ENCODE measurements around the gene KCNG2.

The KCNG2 gene

DNA sequence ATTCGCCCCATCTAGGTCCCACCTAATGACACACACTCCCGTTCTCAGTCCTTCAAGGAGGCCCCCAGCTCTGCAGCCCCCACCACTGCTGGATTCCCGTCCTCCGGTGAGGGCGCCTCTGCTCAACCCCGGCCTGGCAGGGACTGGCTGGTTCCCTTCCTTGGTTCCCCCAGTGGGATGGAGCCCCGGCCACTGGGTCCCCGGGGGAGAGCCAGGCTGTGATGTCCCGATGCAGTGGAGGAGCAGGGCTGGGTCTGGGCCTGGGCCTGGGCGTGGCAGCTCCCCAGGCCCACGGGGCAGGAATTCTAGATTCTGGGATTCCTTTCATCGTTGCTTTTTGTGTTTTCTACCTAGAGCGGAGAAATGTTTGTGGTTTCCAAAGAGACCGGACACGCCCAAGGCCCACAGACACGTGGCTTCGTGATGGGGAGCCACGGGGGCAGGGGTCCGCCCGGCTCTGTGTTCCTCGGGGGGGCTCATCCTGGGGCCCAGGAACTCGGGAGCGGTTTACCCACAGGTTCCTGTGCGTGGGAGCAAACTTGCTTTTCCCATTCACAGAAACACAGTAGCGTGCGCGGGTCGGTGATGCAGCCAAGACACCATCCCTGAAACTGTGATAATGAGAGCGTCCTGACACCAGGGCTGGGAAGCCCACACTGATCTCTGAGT, 86.7 kb downstream of the KCNG2 start:
- CTCF ChIA-PET: no interaction called here
- Histone ChIP-seq H3K4me3 (ENCODE audit: low read depth, low read length) (no peak overlapping the region), H3K9me3 (ENCODE audit: control insufficient read depth, insufficient read depth, low read depth, low read length) (no peaks in the 10 kb centered on the region), H3K36me3 (ENCODE audit: control insufficient read depth in 2 of 2, insufficient read depth in 1 of 2, low read length in 2 of 2) (no peaks in the 10 kb centered on the region), H3K27ac (ENCODE audit: extremely low read depth, low read depth, low read length) (no peak overlapping the region), H3K4me1 (ENCODE audit: control insufficient read depth, insufficient read depth, low read length) (no peaks in the 10 kb centered on the region)
- POLR2A ChIA-PET: no interaction called here
- TF ChIP-seq ZNF341 (tag by site-specific recombination; IDR thresholded peaks at IDR 0.05; ENCODE audit: low read depth): no peak
- TF ChIP-seq ZNF223 (tag by site-specific recombination; IDR thresholded peaks at IDR 0.05): no peak
- TF ChIP-seq GLI4 (tag by site-specific recombination; IDR thresholded peaks at IDR 0.05): no peak
- TF ChIP-seq ZNF169 (tag by site-specific recombination; IDR thresholded peaks at IDR 0.05): no peak
- TF ChIP-seq ZNF302 (tag by site-specific recombination; IDR thresholded peaks at IDR 0.05; ENCODE audit: low read depth): no peak
- TF ChIP-seq HOXD13 (CRISPR knock-in tag; IDR thresholded peaks at IDR 0.05; ENCODE audit: borderline replicate concordance): no peak
- TF ChIP-seq, protein P1, sequence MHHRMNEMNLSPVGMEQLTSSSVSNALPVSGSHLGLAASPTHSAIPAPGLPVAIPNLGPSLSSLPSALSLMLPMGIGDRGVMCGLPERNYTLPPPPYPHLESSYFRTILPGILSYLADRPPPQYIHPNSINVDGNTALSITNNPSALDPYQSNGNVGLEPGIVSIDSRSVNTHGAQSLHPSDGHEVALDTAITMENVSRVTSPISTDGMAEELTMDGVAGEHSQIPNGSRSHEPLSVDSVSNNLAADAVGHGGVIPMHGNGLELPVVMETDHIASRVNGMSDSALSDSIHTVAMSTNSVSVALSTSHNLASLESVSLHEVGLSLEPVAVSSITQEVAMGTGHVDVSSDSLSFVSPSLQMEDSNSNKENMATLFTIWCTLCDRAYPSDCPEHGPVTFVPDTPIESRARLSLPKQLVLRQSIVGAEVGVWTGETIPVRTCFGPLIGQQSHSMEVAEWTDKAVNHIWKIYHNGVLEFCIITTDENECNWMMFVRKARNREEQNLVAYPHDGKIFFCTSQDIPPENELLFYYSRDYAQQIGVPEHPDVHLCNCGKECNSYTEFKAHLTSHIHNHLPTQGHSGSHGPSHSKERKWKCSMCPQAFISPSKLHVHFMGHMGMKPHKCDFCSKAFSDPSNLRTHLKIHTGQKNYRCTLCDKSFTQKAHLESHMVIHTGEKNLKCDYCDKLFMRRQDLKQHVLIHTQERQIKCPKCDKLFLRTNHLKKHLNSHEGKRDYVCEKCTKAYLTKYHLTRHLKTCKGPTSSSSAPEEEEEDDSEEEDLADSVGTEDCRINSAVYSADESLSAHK (tag by site-specific recombination; IDR thresholded peaks at IDR 0.05): no peak
- no peak for TF ChIP-seq ZNF555 (tag by site-specific recombination; conservative IDR thresholded peaks at IDR 0.05)
- TF ChIP-seq ZFP69B (tag by site-specific recombination; IDR thresholded peaks at IDR 0.05): no peak
- TF ChIP-seq ZNF266 (tag by site-specific recombination; IDR thresholded peaks at IDR 0.05; ENCODE audit: low read depth): no peak
- TF ChIP-seq KLF8 (tag by site-specific recombination; IDR thresholded peaks at IDR 0.05): no peak
- TF ChIP-seq ZBTB1 (tag by site-specific recombination; IDR thresholded peaks at IDR 0.05): no peak
- TF ChIP-seq ZNF747 (tag by site-specific recombination; IDR thresholded peaks at IDR 0.05): no peak
- TF ChIP-seq ZNF146 (tag by site-specific recombination; IDR thresholded peaks at IDR 0.05): no peak
- no peak for TF ChIP-seq ZBTB8A (tag by site-specific recombination; IDR thresholded peaks at IDR 0.05)
- no peak for TF ChIP-seq ZNF423 (tag by site-specific recombination; IDR thresholded peaks at IDR 0.05)

DNA sequence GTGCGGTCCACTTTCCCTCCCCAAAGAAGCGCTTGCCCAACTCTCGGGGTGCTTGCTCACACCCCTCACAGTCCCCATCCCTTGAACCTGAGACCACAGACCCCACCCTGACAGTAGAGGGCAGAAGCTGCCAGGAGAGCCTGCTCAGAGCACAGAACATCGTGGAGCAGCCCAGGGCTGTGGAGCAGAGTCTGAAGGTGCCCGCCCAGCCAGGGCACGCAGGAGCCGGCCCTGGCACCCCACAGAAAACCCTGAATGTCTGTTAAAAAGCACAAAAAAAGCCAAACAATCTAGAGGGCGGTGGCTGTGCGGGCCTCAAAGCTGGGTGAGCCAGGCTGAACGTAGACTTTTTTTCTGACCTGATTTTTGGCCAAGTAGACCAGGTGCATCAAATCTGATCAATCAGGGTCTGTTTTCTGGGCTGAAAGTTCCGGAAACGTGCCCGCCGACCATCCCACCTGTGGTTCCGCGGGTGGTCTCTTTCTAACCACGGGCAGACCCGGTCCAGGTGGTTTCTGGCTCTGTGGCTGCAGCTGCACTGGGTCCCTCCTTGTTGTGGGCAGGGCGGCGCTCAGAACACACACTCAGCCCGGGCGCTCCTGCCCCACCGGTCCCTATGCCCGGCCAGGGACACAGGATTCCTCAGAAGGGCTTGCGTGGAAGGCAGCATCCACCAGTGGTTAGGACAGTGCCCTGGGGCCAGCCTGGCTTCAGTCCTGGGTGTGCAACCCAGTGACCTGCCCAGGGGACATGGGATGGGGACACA, 87.4 kb downstream of the KCNG2 start:
- H3K27ac ChIP-seq (ENCODE audit: extremely low read depth, low read depth, low read length): no peak overlapping the region
- H3K9me3 ChIP-seq (ENCODE audit: control insufficient read depth, insufficient read depth, low read depth, low read length): no peaks in the 10 kb centered on the region; the same call in 1 of the 2 replicates
- no peaks in the 10 kb centered on the region for H3K36me3 ChIP-seq (ENCODE audit: control insufficient read depth in 2 of 2, insufficient read depth in 1 of 2, low read length in 2 of 2)
- POLR2A ChIA-PET: no interaction called here
- CTCF ChIA-PET: no interaction called here
- H3K4me3 ChIP-seq (ENCODE audit: low read depth, low read length): no peak overlapping the region
- no peaks in the 10 kb centered on the region for H3K4me1 ChIP-seq (ENCODE audit: control insufficient read depth, insufficient read depth, low read length)
- TF ChIP-seq ZNF133 (tag by site-specific recombination; IDR thresholded peaks at IDR 0.05) (no peak), ZNF175 (tag by site-specific recombination; IDR thresholded peaks at IDR 0.05) (no peak), GLI4 (tag by site-specific recombination; IDR thresholded peaks at IDR 0.05) (no peak), ZNF830 (tag by site-specific recombination; IDR thresholded peaks at IDR 0.05; ENCODE audit: low read depth) (no peak), FEZF1 (tag by site-specific recombination; IDR thresholded peaks at IDR 0.05) (no peak), ZNF670 (tag by site-specific recombination; IDR thresholded peaks at IDR 0.05; ENCODE audit: low read depth) (no peak)
